GM21619 (cell line): Measurements from ENCODE around the gene TLR9.
A peak's percentile ranks its signal among the peaks of the same experiment; 100 is the strongest.

ENCODE experiments used
- ATAC-seq: cut with Tn5 transposase; IDR thresholded peaks from one replicate; pipeline ENCODE4 v1.9.1; 2021; ENCODE audit not compliant: unreplicated experiment

Gene TLR9

DNA sequence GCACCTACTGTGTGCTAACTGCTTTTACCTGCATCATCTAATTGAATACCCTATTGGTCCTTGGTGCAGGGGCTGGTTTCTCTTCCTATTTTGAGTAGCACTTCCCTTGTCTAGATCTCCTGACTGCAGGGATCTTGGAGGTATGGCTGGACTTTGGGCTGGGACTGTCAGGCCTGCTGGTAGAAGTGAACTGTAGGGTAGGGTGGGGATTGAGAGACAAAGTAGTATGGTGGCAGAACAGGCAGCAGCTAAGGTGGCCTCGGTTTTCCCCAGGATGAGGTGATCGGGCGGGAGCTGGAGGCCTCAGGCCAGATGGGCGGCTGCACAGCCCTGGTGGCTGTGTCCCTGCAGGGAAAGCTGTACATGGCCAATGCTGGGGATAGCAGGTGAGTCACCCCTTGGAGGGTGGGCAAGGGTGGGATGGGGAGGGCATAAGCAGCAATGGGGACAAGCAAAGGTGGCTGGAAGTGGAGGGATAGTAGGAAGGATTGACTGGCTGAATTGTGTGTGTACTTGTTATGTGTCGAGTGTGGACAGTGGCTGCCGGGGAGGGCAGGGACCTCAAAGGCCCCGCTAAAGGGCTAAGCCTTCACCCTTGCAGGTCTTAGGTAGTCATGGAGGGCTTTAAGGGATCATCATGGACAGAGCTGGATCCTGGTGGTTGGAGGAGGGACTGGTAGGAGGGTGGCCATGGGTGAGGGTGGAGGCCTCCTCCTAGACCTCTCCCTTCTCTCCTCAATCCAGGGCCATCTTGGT, 22.1 kb upstream of the TLR9 start:
- no peak for ATAC-seq

DNA sequence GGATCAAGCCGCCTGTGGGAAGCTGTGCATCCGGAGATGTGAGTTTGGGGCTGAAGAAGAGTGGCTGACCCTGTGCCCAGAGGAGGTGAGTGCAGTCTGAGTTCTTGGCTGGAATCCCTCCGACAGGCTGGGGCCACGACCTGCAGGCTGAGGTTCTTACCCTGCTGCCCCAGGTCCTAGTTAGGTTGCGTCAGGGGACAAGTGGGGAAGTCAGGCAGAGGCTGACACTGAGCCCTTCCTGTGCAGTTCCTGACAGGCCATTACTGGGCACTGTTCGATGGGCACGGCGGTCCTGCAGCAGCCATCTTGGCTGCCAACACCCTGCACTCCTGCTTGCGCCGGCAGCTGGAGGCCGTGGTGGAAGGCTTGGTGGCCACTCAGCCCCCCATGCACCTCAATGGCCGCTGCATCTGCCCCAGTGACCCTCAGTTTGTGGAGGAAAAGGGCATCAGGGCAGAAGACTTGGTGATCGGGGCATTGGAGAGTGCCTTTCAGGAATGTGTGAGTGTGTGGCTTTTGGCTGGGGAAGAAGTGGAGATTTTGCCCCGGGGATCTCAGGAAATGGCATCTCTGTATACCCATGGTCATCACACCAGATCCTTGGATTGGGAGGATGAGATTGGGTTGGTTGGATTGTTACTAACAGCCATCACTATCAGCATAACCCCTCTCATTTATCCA, 21.4 kb upstream of the TLR9 start:
- no peak for ATAC-seq

DNA sequence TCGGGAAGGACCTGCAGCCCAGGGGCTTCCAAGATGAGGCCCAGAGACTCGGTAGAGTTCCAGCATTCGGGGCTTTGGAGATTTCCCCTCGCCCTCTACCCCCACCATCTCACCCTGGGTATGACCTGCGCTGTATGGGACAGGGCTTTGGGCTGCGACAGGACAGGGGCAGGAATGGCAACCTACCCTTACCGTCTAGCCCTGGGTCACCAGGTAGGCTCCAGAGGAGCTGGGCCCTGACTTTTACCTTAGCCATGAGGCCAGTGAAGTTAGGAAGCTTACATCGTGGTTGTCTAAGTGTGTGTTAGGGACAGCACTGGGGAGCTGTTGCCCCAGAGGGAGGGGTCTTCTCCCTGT, 20.8 kb upstream of the TLR9 start:
- ATAC-seq: no peak

DNA sequence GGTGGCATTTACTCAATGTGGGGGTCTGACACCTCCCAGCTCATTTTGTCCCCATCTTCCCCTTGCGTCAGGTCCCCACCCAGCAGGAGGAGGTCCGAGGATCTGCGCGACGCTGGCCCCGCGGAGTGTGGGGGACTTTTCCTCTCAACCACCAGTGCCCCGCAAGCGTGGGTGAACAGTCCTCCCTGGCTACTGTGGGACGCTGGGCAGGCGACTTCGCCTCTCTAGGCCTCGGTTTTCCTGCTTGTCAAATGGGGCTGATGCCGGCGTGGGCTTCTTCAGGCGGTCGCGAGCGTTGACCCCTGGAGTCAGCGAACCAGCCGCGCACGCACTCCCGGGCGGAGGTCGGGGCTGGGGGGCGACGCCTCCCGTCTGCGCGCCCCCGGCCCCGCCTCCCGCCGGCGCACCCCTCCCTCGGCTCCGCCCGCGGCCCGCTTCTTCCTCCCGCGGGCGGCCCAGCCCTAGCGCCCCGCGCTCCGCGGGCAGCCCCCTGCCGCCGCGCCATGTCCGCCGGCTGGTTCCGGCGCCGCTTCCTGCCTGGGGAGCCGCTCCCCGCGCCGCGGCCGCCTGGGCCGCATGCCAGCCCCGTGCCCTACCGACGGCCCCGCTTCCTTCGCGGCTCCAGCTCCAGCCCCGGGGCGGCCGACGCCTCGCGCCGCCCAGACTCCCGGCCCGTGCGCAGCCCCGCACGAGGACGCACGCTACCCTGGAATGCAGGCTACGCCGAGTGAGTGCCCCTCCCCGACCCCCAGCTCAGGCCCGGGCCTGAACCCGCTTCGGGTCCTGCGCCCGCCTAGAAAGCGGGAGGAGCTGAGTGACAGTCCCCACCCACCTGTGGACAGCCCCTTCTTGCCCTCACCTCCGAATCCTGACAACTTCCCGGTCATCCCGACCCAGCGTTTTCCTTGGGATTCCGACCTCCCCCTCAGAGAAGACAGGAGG, 20.1 kb upstream of the TLR9 start, which contains the start of gene PPM1M:
TSS of gene PPM1M (plus strand) at position 438 of the 942 bp plus-strand sequence. CDS start at position 504, 66 bp downstream.
- no peak for ATAC-seq

DNA sequence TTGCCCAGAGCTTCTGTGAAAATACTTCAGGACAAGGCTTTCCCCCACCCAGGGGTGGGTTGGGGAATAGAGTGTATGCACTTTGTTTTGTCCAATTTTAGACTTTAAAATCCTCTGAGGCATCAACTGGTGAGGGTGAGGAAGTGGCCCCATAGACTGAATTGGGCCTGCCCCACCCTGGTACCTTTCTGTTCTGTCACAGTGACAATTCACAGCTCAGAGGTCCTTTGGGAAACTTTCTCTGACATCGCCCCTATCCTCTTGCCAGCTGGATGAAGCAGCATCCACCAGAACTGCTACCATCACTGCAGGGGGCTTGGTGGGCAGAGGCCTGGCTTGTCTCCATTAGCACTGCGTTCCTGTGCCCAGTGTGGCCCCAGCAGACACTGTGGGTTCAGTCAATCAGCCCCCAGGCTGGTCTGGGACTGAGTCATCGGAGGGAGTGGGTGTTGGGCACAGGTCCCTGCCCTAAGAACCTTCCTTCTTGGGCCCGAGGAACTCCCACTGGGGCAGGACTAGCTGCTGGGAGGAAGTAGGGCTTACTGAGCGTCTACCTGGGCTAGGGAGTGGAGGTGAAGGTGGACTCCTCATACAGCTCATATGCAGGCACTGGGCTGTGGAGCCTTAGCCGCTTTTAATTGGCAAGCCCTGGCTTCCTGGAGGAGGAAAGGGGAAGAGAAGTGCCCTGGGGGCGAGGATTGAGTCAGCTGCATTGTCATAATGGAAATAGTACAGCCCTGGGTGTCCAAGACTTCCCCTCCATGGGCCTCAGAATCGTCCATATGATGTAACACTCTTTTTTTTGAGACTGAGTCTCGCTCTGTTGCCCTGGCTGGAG, 18.6 kb upstream of the TLR9 start:
- peak; percentile 31 for ATAC-seq

DNA sequence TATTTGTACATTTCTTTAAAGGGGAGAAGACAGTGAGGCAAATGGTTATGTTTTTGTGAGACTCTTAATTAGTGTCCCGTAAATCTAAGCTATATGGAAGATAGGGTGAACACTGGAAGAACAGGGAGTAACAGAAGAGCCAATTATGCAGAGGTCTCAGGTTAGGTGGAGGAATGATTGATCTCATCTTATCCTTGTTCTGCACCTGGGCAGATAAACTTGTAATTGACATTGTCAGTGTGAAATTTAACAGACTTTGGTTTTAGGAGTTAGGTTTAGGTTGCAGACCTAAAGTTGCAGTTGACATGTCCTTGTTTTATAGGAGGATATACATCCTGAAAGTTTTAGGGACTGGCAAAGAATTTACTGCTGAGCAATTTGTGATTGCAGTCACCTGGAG, 16.6 kb upstream of the TLR9 start:
- no peak for ATAC-seq

DNA sequence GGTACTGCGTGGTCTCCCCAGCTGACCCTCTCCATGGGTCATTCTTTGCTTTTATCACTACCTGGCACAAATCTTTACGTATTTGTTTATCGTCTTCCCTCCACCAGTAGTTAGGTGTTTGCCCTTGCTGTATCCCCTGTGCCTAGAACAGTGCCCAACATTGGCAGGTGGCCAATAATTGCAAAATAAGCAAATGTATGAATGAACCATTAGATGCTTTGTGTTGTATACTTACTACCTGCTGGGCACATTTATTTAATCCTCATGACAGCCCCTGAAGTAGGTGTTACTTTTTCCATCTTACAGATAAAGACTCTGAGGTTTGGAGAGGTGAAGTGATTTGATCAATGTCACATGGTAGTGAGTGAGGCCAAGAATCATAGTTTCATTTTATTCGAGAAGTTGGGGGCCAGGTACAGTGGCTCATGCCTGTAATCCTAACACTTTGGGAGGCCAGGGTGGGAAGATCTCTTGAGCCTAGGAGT, 15.5 kb upstream of the TLR9 start:
- no peak for ATAC-seq

DNA sequence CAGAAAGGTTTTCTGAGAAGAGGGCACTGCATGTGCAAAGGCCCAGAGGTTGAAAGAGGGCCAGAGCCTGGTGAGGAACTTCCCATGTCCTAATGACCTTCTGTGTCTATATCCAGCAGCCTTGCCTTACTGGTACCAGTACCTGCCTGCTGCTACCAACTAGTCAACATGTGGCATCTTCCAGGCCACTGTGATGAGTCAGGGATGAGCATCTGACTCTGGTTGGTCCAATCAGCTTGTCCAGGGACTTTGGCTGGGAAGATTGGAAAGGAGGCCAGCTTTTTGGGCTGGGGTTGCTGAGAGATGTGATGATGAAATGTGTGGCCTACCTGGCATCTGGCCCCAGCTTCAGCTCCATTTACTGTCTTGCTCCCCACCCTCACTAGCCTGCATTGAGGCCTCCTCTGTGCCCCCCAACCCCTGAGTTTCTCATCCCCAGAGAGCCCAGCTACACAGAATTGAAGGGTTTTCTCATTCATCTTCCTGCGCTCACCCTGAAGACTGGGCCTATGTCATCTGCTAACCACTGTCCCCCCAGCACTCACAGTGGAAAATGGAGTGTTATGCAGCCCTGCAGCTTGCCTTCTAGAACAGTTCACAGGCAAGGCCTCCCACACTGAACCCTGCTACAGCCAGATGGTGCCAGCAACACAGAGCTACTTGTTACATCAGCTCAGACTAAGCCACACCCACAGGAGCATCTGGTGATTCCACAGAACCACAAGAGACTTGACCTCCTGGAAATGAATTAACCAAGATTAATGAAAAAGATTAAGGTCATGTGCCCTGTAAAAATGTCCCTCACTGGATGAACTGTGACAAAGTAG, 14.8 kb upstream of the TLR9 start:
- no peak for ATAC-seq

DNA sequence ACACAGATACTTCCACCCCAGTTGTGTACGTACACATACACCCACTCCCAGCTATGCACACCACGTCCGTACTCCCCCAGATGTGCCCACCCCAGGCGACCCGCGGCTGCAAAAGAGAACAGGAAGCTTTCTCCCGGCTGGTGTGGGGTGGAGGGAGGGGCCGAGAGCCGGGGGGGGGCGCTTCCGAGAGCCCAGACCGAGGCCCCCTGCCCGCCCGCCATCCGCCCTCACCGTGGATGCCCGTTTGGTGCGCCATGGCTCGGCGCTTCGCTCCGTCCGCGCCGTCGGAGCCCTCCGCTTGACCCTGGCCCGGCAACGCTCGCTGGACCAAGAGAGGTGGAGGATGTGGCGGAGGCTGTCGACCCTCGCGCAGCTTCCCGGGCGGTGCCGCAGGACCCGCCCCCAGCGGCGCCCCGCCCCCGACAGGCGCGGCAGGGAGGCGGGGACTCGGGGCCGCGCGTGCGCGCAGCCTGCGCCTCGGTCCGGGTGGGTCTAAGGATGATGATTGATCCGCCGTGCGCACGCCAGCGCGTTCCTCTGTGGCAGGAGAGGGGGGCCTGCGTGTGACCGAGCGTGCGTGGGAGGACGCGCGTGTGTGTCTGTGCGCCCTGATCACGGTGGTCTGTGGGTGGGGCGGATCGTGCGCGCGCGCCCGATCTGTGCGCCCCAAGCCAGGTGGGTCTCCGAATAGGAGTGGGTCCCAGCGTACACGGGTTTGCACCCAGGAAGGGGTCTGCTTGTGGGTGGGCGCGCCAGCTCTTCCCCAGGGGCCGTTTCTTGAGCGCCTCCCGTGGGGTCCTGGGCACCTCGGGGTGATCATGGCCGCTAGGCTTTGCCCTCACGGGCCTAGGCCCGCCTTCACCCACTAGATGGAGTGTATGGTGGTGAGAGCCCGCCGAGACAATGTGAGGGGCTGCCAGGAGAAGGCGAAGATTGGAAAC, 13.6 kb upstream of the TLR9 start, which contains the start of gene TWF2:
TSS of gene TWF2 (minus strand) at position 398 of the 941 bp plus-strand sequence. CDS start at position 256, 142 bp downstream.
- peak; percentile 73 for ATAC-seq

DNA sequence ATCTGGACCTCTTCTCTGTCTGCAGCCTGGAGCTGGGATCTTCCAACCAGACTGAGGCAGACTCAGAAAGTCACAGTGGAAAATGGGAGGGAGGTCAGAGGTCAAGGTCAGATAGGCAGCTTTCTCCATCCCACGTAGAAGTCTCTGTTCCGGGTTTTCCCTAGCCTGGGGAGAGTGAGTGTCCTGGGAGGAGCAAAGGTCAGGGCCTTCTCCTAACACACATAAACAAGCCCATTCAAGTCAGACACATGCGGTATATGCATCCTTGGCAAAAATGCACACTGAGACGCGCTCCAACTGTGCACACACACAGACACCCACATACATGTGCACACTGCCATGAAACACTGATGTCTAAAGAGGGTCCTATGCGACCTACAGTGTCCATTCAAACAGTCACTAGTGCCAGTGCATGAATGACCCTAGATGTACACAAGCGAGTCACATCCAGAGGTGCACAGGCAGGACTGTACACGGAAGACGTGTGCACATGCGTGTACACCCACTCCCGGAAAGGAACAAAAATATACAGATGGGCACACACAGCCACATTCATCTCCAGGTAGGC, 12.8 kb upstream of the TLR9 start:
- ATAC-seq: no peak

DNA sequence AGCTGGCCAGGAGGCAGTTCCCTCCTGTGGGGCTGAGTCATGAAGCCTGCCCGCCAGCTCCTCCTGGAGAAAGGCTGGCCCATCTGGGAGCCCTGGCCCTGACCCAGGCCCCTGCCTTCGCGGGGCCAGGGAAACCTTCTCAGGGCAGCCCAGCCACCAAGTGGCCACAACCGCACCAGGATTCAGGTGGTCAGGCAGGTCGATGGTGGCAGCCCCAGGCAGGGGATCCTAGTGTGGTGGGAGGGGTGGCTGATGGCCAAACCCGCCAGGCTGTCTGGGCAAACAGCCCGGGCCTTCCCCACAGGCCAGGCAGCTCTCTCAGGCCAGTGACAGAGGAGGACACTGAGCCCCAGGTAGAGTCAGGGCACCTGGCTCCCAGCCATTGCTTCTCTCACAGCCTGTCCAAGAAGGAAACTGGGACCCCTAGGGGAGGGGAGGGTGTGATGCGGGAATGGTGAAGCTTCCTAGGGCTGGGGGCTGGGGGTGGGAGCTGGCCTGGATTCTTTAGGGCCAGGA, 12.3 kb upstream of the TLR9 start:
- ATAC-seq: no peak

DNA sequence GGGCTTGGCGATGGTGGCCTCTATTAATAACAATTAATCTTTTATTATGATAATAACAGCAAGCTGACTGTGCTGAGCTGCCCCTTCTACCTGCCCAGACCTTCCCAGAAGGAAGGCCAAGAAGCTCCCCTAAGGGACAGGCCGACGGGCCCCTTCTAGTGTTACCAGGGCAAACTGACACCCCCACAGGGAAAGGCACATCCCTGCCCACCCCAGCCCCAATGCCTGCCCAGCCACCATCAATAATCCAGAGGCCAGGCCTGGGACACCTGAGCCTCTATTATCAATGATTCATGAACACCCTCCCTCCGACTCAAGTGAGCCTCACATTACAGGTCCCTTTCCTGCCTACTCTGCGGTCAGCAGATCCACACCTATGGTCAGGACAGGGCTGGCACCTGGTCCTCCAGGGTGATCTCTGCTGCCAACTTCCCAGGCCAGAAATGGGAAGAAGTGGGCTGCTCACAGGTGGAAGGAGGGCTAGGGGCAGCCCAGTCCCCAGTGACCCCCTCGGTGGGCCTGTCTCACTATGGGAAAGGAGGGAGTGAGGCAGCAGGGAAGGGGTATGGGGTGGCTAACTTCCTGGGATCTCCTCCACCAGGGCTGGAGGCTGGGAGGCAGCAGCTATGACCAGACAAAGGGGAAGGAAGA, 11.7 kb upstream of the TLR9 start:
- ATAC-seq: no peak

DNA sequence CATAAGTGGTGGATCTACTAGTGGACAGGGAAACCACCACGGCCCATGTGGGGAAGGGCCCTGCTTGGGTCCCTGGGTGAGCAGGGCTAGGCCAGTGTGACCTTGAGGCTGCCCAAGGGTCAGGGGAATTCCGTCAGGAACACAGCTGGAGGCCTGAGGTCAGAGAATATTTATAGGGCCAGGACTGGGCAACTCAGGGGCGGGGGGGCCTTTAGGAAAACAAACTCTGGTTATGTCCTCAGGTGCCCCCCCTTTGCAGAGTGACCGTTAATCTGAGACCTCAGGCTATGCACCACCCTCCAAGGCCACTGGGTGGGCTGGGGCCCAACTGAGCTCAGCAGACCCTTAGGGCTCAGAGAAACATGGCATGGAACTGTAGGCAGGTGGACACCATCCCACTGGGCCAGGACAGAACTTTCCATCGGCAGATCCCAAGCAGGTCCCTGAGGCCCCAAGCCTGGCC, 11.0 kb upstream of the TLR9 start:
- no peak for ATAC-seq

DNA sequence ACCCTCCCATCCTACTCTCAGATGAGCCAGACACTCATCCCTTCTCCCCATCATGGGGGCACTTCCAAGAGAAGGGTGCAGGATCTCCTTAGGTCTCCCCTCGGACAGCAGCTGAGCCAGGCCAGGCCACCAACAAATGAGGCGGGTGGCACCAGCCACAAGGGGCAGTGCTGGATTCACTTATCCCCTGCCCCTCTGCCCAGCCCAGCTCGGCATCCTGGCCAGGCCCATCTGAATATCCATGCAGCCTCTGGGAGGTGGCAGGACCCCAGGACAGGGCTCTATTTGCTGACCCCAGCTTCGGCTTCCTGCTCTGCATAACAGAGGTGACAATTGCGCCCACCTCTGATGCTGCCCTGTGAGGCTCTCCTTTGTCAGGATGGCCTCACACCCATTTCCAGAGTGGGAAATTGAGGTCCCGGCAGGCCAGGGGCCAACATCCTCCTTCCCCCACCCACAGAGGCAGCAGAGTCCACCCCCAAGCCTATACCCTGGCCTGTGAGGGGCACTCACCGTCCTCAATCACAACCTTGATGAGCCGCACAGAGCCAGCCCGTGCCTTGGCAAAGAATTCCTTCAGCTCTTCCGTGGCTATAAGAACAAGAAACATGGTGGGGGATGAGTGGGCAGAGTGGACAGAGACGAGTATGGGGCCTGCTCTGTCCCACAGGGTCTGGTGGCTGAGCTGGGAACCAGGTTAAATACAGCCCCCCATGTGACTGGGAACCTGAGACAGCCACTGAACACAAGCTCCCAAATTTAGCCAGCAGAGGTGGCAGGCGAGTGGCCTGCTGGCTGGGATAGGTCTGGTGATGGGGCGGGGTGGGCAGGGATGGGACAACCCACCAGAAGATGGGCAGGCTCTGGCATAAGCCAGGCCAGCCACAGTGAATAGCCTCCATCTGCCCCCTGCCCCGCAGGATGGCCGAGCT, 9.3 kb upstream of the TLR9 start:
- ATAC-seq: no peak

DNA sequence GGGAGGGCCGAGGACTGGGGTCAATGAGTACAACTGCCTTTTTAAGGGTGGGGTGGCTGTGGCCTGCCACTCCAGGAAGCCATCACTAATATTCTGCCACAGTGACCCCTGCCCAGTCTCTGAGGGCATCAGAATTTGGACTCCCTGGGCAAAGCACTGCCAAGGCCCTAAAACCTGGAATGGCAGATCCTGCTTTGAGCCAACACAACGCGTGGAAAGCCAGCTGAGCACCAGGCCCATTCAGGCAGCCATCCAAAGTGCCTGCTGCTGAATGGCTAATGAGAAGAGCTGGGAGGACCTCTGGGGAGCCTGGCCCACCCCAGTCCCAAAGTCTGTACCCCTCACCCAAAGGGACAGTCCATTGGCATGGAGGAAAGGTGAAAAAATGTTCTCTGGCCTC, 8.5 kb upstream of the TLR9 start:
- ATAC-seq: no peak

DNA sequence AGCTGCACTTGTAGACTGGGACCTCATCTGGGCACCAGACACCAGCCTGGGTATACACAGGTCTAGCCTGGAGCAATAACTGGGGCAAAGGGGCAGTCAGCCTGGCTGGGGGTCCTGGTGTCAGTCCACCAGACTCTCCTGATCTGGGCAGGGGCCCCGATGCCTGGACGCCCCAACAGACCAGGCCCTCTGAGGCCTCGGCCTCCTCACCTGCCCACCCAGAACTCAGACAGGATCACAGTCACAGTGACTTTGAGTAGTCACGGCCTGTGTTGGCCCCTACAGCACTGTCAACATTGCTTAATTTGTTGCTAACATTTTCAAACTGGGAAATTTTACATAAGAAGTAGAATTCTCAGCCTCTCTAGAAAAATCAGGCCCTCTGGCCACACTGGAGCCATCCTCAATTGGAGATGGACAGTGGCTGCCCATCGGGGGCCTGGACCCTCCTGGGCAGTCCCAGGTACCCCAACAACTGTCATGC, 7.7 kb upstream of the TLR9 start:
- ATAC-seq: no peak
